H1 (cell line): Measurements from ENCODE around the gene KRT84. TPM values are rescaled to one million over a fixed set of nuclear protein-coding genes. Genes with fewer than 3 reads are reported as not detected.

Source experiments
- CTCF ChIA-PET: fragments of 300-600 bp; sonication (Branson Sonifier 250); formaldehyde crosslinking; loops from one replicate; lab custom pipeline; 2021; ENCODE audit not compliant: partially characterized antibody; lab: Charles Lee
- POLR2A ChIA-PET: fragments of 300-600 bp; sonication (Branson Sonifier 250); formaldehyde crosslinking; loops from one replicate; lab custom pipeline; 2021; ENCODE audit warnings: inconsistent platforms; ENCODE audit not compliant: partially characterized antibody; lab: Charles Lee
- DNase-seq, 2 experiments: peaks; one replicate each; pipeline versions ENCODE4 v3.0.0 to v3.0.0-alpha.2; 2010 to 2022; ENCODE audit warnings: low spot score in 2 of 2, low read depth in 1 of 2, mixed read lengths in 1 of 2
- FAIRE-seq: peaks from 2 replicates; lab custom pipeline; 2011; peaks lifted over from hg19 to GRCh38; lab: Jason Lieb, UNC
- H2AFZ ChIP-seq: 2 replicates; pipeline ENCODE4 v1.8.1; 2012; ENCODE audit warnings: low read length, inconsistent platforms
- H2AK5ac ChIP-seq: 2 replicates; pipeline ENCODE4 v1.6.1; 2013; ENCODE audit warnings: low read depth, low read length
- H2BK120ac ChIP-seq: replicated peaks from 2 replicates; pipeline ENCODE3; 2013; ENCODE audit warnings: low read depth, low read length, inconsistent platforms
- H2BK12ac ChIP-seq: 2 replicates; pipeline ENCODE4 v1.6.1; 2013; ENCODE audit warnings: low read depth, low read length
- H2BK15ac ChIP-seq: 2 replicates; pipeline ENCODE4 v1.6.1; 2013; ENCODE audit warnings: low read length
- H2BK20ac ChIP-seq: 2 replicates; pipeline ENCODE4 v1.6.1; 2013; ENCODE audit warnings: low read length
- H2BK5ac ChIP-seq: 2 replicates; pipeline ENCODE4 v1.6.1; 2013; ENCODE audit warnings: low read depth, low read length
- H3K14ac ChIP-seq: 2 replicates; pipeline ENCODE4 v1.6.1; 2013; ENCODE audit warnings: inconsistent platforms; ENCODE audit not compliant: insufficient read length
- H3K18ac ChIP-seq: 2 replicates; pipeline ENCODE4 v1.6.1; 2013; ENCODE audit warnings: low read length; ENCODE audit errors: extremely low read depth
- H3K23ac ChIP-seq: 2 replicates; pipeline ENCODE4 v1.6.1; 2013; ENCODE audit warnings: inconsistent platforms; ENCODE audit not compliant: insufficient read length
- H3K23me2 ChIP-seq: 2 replicates; pipeline ENCODE4 v1.6.1; 2013; ENCODE audit warnings: low read depth, low read length
- H3K27ac ChIP-seq: 2 replicates; pipeline ENCODE4 v1.6.1; 2011; ENCODE audit warnings: low read depth, low read length, inconsistent platforms
- H3K27me3 ChIP-seq, 4 experiments: replicated peaks in 1 of 4; 1 replicate in 1 of 4; 2 replicates in 3 of 4; pipeline versions ENCODE4 v1.6.1 to v1.8.1; 2011 to 2013; ENCODE audit warnings: low read length in 3 of 4, mild to moderate bottlenecking in 3 of 4, inconsistent platforms in 2 of 4, mixed read lengths in 2 of 4, moderate library complexity in 1 of 4; ENCODE audit not compliant: control insufficient read depth in 3 of 4, insufficient read depth in 3 of 4; ENCODE audit errors: extremely low read depth in 1 of 4
- H3K36me3 ChIP-seq, 4 experiments: 2 replicates each; pipeline versions ENCODE4 v1.6.1 to v1.8.1; 2011 to 2013; ENCODE audit warnings: mild to moderate bottlenecking in 4 of 4, low read length in 3 of 4, moderate library complexity in 2 of 4, control low read depth in 1 of 4, inconsistent platforms in 1 of 4; ENCODE audit not compliant: insufficient read depth in 4 of 4, control insufficient read depth in 2 of 4
- H3K4ac ChIP-seq: replicated peaks from 2 replicates; pipeline ENCODE3; 2013; ENCODE audit warnings: low read length, low read depth, mixed read lengths, inconsistent platforms; ENCODE audit not compliant: insufficient read length
- H3K4me1 ChIP-seq, 4 experiments: replicated peaks in 1 of 4; 1 replicate in 1 of 4; 2 replicates in 3 of 4; pipeline versions ENCODE4 v1.6.1 to v1.8.1; 2011 to 2013; ENCODE audit warnings: low read length in 3 of 4, inconsistent platforms in 2 of 4, mixed read lengths in 1 of 4; ENCODE audit not compliant: insufficient read depth in 4 of 4, control insufficient read depth in 3 of 4
- H3K4me2 ChIP-seq, 2 experiments: 2 replicates each; pipeline versions ENCODE4 v1.6.1 to v1.8.1; 2011 to 2013; ENCODE audit warnings: low read depth in 2 of 2, low read length in 2 of 2, control low read depth in 1 of 2, inconsistent platforms in 1 of 2, mild to moderate bottlenecking in 1 of 2; ENCODE audit not compliant: insufficient read depth in 1 of 2
- H3K4me3 ChIP-seq, 4 experiments: fragments of 200-600, 300-600 bp in 1 of 4; sonication (generic), shearing (Covaris generic), sonication (Bioruptor Twin) in 1 of 4; 2 replicates each; pipeline versions ENCODE4 v1.5.1 to v1.8.1; 2011 to 2016; ENCODE audit warnings: low read length in 4 of 4, low read depth in 3 of 4, control low read depth in 2 of 4, inconsistent platforms in 2 of 4, mild to moderate bottlenecking in 2 of 4, mixed read lengths in 1 of 4, moderate library complexity in 1 of 4; ENCODE audit not compliant: insufficient read depth in 2 of 4; ENCODE audit errors: extremely low read depth in 1 of 4
- H3K56ac ChIP-seq: replicated peaks from 2 replicates; pipeline ENCODE3; 2013; ENCODE audit warnings: low read depth, mild to moderate bottlenecking, mixed read lengths, low read length, inconsistent platforms; ENCODE audit not compliant: insufficient read length
- H3K79me1 ChIP-seq: 2 replicates; pipeline ENCODE4 v1.6.1; 2013; ENCODE audit warnings: low read depth, low read length, control low read depth
- H3K79me2 ChIP-seq, 2 experiments: 2 replicates each; pipeline versions ENCODE4 v1.6.1 to v1.8.1; 2012 to 2013; ENCODE audit warnings: low read length in 2 of 2, mild to moderate bottlenecking in 2 of 2, inconsistent platforms in 1 of 2; ENCODE audit not compliant: insufficient read depth in 2 of 2, control insufficient read depth in 1 of 2
- H3K9ac ChIP-seq, 4 experiments: replicated peaks in 1 of 4; 1 replicate in 1 of 4; 2 replicates in 3 of 4; pipeline versions ENCODE4 v1.6.1 to v1.8.1; 2011 to 2013; ENCODE audit warnings: low read depth in 3 of 4, low read length in 3 of 4, control low read depth in 2 of 4, mild to moderate bottlenecking in 2 of 4, moderate library complexity in 2 of 4, inconsistent platforms in 1 of 4; ENCODE audit errors: extremely low read depth in 1 of 4
- H3K9me3 ChIP-seq, 2 experiments: 2 replicates each; pipeline versions ENCODE4 v1.6.1 to v1.8.1; 2012 to 2013; ENCODE audit warnings: mild to moderate bottlenecking in 2 of 2, moderate library complexity in 2 of 2, control low read depth in 1 of 2, inconsistent platforms in 1 of 2, low read depth in 1 of 2, low read length in 1 of 2, mixed read lengths in 1 of 2; ENCODE audit not compliant: insufficient read depth in 2 of 2
- H4K20me1 ChIP-seq, 2 experiments: replicated peaks in 1 of 2; 2 replicates each; pipeline versions ENCODE3 to v1.8.1; 2011 to 2013; ENCODE audit warnings: inconsistent platforms in 2 of 2, low read length in 2 of 2, mild to moderate bottlenecking in 1 of 2; ENCODE audit not compliant: insufficient read depth in 2 of 2, control insufficient read depth in 1 of 2
- H4K5ac ChIP-seq: 2 replicates; pipeline ENCODE4 v1.6.1; 2013; ENCODE audit warnings: low read length, low read depth, mixed read lengths, inconsistent platforms; ENCODE audit not compliant: insufficient read length
- H4K8ac ChIP-seq: 2 replicates; pipeline ENCODE4 v1.8.0; 2013; ENCODE audit warnings: mild to moderate bottlenecking, moderate library complexity, low read length, inconsistent platforms; ENCODE audit not compliant: insufficient read depth; ENCODE audit errors: extremely low read depth
- H4K91ac ChIP-seq: replicated peaks from 2 replicates; pipeline ENCODE3; 2013; ENCODE audit warnings: low read length, mixed read lengths, inconsistent platforms; ENCODE audit not compliant: insufficient read length
- BACH1 ChIP-seq: IDR thresholded peaks from 2 replicates; pipeline ENCODE4 v1.6.1; 2012; ENCODE audit warnings: low read length, improper control_type of control experiment
- SP1 ChIP-seq: IDR thresholded peaks from 2 replicates; pipeline ENCODE4 v1.6.1; 2011; ENCODE audit warnings: low read depth, low read length
- WGBS, 2 experiments: shearing (Covaris generic) in 1 of 2; methylation state at CpG; one replicate each; pipeline versions ENCODE4 v1.1.6 to v1.1.7; 2013 to 2015; ENCODE audit warnings: low lambda C conversion rate in 2 of 2, mixed read lengths in 2 of 2, inconsistent platforms in 1 of 2, low coverage in 1 of 2, missing lambda C conversion rate in 1 of 2; ENCODE audit not compliant: insufficient replicate concordance in 2 of 2, insufficient coverage in 1 of 2, insufficient read length in 1 of 2; ENCODE audit errors: extremely low coverage in 1 of 2, missing lambda C conversion rate in 1 of 2; 5-methylcytosine and 5-hydroxymethylcytosine counted together
- polyA plus RNA-seq, 7 experiments: library from polyadenylated mRNA; depleted of rRNA in 3 of 7; stranded (reverse) in 5 of 7; unstranded in 2 of 7; fragments of >200 nt in 5 of 7; fragments of 200-250 nt in 2 of 7; gene quantifications; 1 replicate in 5 of 7; 2 replicates in 1 of 7; 4 replicates in 1 of 7; pipeline versions ENCODE4 v1.2.1 to v1.2.3, GENCODE V29; 2011 to 2013; ENCODE audit warnings: missing spikeins in 2 of 7, mixed read lengths in 2 of 7
- total RNA-seq: library from RNA; stranded (reverse); fragmentation: NEBNext Ultra II Directional; extraction: Animal tissue kit (Norgen Biotek cat#: 25700); gene quantifications from 2 replicates; pipeline ENCODE4 v1.2.1, GENCODE V29; 2021

Gene KRT84
- total and polyA plus RNA-seq, 2 of the 8 experiments (the other 6 are each of a cell fraction or from before 2014, with no cell fraction given) = not detected

DNA sequence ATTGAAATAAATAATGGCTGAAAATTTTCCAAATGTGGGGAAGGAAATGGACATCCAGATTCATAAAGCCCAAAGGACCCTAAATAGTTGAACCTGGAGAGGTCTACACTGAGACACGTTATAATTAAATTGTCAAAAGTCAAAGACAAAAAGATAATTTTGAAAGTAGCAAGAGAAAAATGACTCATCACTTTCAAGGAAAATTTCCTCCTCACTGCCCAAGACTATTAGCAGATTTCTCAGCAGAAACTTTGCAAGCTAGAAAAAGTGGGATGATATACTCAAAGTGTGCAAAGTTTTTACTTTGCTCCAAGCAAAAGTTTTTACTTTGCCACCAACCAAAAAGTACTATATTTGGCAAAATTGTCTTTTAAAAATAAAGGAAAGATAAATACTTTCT is 48.4 kb downstream of the KRT84 start:
- TF ChIP-seq SP1 (no peak), BACH1 (0 out of 2 replicates have a peak, but pooled peaks have one; percentile 11)
- H2BK120ac ChIP-seq = no peak overlapping the region
- no peak overlapping the region for H3K56ac ChIP-seq
- no peak overlapping the region for H3K18ac ChIP-seq
- no peaks in the 10 kb centered on the region for H3K36me3 ChIP-seq
- DNase-seq = no peak
- no peak overlapping the region for H2BK5ac ChIP-seq
- H3K9me3 ChIP-seq = no peaks in the 10 kb centered on the region
- H3K27me3 ChIP-seq = no peaks in the 10 kb centered on the region
- H3K14ac ChIP-seq = no peak overlapping the region
- H2AK5ac ChIP-seq = no peak overlapping the region
- no peak for FAIRE-seq
- no peaks in the 10 kb centered on the region for H3K23me2 ChIP-seq
- H3K4me2 ChIP-seq = no peak overlapping the region
- no peak overlapping the region for H2AFZ ChIP-seq
- H4K8ac ChIP-seq = no peak overlapping the region
- no peak overlapping the region for H3K27ac ChIP-seq
- no peaks in the 10 kb centered on the region for H3K79me1 ChIP-seq
- H2BK15ac ChIP-seq = no peak overlapping the region
- H3K79me2 ChIP-seq = no peaks in the 10 kb centered on the region
- H3K4ac ChIP-seq = no peak overlapping the region
- H4K91ac ChIP-seq = no peak overlapping the region
- WGBS, 2 experiments = 95% methylated on average over 1 of the region's 1 CpG; no CpG with 5 or more reads in 1 of the 2 experiments
- POLR2A ChIA-PET = interaction anchor here (1.2 kb wide), 1 partner anchor 10 kb away, joined by 3 read pairs; no protein-coding TSS in a partner anchor
- H2BK12ac ChIP-seq = no peak overlapping the region
- peaks cover 0 to 3% (median 0%) of the 10 kb centered on the region in 4 experiments; a peak in 1 of 7 replicates for H3K4me1 ChIP-seq
- no peak overlapping the region for H3K23ac ChIP-seq
- no peak overlapping the region for H4K5ac ChIP-seq
- H4K20me1 ChIP-seq = no peaks in the 10 kb centered on the region
- no peak overlapping the region for H3K9ac ChIP-seq
- CTCF ChIA-PET = interaction anchor here (1.0 to 10.9 kb wide), 12 partner anchors 9 to 544 kb away, joined by 3 to 126 read pairs (median 4); no protein-coding TSS in a partner anchor
- no peak overlapping the region for H3K4me3 ChIP-seq
- H2BK20ac ChIP-seq = no peak overlapping the region
